Heart left ventricle (tissue), 16 donors: ENCODE results near the gene BAK1. TPM values are rescaled to one million over a fixed set of nuclear protein-coding genes. Genes with fewer than 3 reads are reported as not detected.

Experiments used
- ATAC-seq, 4 donors: fragments of 200-7000 bp; cut with Tn5 transposase; one replicate each; pipeline ENCODE4 v1.9.1; 2020 to 2022; ENCODE audit warnings: moderate library complexity in 4 of 4, mild to moderate bottlenecking in 3 of 4, moderate number of reproducible peaks in 1 of 4
- DNase-seq, 5 donors: peaks; one replicate each; pipeline ENCODE4 v3.0.0-alpha.2; 2020
- H3K27ac ChIP-seq, 12 donors: fragments of 200-600 bp; sonication (generic) in 4 of 12; one replicate each; pipeline versions ENCODE4 v1.5.0 to v1.8.0; 2016 to 2022; ENCODE audit warnings: mild to moderate bottlenecking in 2 of 12
- H3K27me3 ChIP-seq, 9 donors: fragments of 200-600 bp; sonication (generic) in 2 of 9; one replicate each; pipeline versions ENCODE4 v1.5.1 to v1.8.0; 2016 to 2022; ENCODE audit warnings: mild to moderate bottlenecking in 3 of 9
- H3K36me3 ChIP-seq, 9 donors: fragments of 200-600 bp; sonication (generic) in 2 of 9; one replicate each; pipeline versions ENCODE4 v1.5.0 to v1.8.0; 2018 to 2022; ENCODE audit warnings: mild to moderate bottlenecking in 2 of 9
- H3K4me1 ChIP-seq, 12 donors: fragments of 200-600 bp; sonication (generic) in 4 of 12; one replicate each; pipeline versions ENCODE4 v1.5.0 to v1.8.0; 2016 to 2022; ENCODE audit warnings: mild to moderate bottlenecking in 3 of 12
- H3K4me3 ChIP-seq, 12 donors: fragments of 200-600 bp; sonication (generic) in 4 of 12; one replicate each; pipeline versions ENCODE4 v1.5.0 to v1.8.0; 2017 to 2022; ENCODE audit warnings: mild to moderate bottlenecking in 9 of 12, moderate library complexity in 4 of 12
- H3K9me3 ChIP-seq, 12 donors: fragments of 200-600 bp; sonication (generic) in 4 of 12; one replicate each; pipeline versions ENCODE4 v1.5.0 to v1.8.0; 2016 to 2022; ENCODE audit warnings: mild to moderate bottlenecking in 1 of 12
- CTCF ChIP-seq, 12 donors: fragments of 200-600 bp; sonication (generic) in 4 of 12; IDR thresholded peaks; one replicate each; pipeline versions ENCODE4 v1.5.0 to v1.8.0; 2018 to 2022; ENCODE audit warnings: antibody characterized with exemption in 12 of 12, mild to moderate bottlenecking in 5 of 12
- POLR2A ChIP-seq, 2 donors: fragments of 450-650 bp; IDR thresholded peaks; one replicate each; pipeline ENCODE4 v1.6.1; 2017; ENCODE audit warnings: antibody characterized with exemption in 2 of 2, mild to moderate bottlenecking in 2 of 2, moderate library complexity in 2 of 2
- WGBS, 4 donors: extraction: QIAGEN DNeasy Blood & Tissue Kit in 2 of 4; methylation state at CpG; one replicate each; pipeline versions ENCODE4 v1.1.5 to v1.1.7; 2013 to 2018; 5-methylcytosine and 5-hydroxymethylcytosine counted together
- intact Hi-C, 10 donors: fragments of 100-400 bp; cut with DNase I; formaldehyde crosslinking; loops; one replicate each; pipeline versions ENCODE4 v1.11.1 to v1.14.2; 2022
- polyA plus RNA-seq, 2 donors: library from polyadenylated mRNA; stranded (reverse); fragments of 200-250 nt; gene quantifications; one replicate each; pipeline ENCODE4 v1.2.3, GENCODE V29; 2013
- total RNA-seq, 9 donors: library from RNA; depleted of rRNA in 2 of 9; stranded (reverse); fragments of >200 nt in 2 of 9; fragmentation: NEBNext Ultra II Directional in 3 of 9; extraction: Animal tissue kit (Norgen Biotek cat#: 25700) in 3 of 9; gene quantifications; one replicate each; pipeline versions ENCODE4 v1.1.0 to v1.2.4, GENCODE V29; 2016 to 2023
- donor health status: ischemic (EF 13 %, LVEDD 7.1; RV severe dilation, severe dysfunction).
- donor health status: healthy with polysubstance abuse.
- donor health status: DM: no; HTN: yes; CAD: no.
- donor health status: DM: no; HTN: no; CAD: no.
- donor health status: ischemic (EF 25% LVEDD 6.9; RV normal size, moderate dysfunction).
- donor health status: ischemic (EF 25% LVEDD 5.7; RV mildly dilated, moderate dysfunction).
- donor health status: healthy.
- donor health status: DM: yes; HTN: yes; CAD: no.
- donor health status: ischemic (EF 35%, LVEDD 5.7; RV mildly dilated, moderate dysfunction).
- donor health status: nonischemic (EF 11% LVEDD 7.7; RV severe dilation, severe dysfunction).
- donor health status: DM: yes; HTN: yes; CAD: no.
- donor health status: PGD.
- donor health status: ischemic (EF 29% LVEDD 5.4; RV normal size, mild dysfunction).
- donor health status: nonischemic (EF 23%, LVEDD 6.1; RV moderate dilation, normal function).

The BAK1 gene
- total and polyA plus RNA-seq, 11 donors, result 13.9 to 55.3 (median 18.9) TPM

GRCh38 chr6:33584700-33585402 lies 4.8 kb upstream of the BAK1 start:
- Histone ChIP-seq H3K36me3 (no peaks in the 10 kb centered on the region), H3K27ac (peak overlapping the region in 4 of 12 donors; percentile 23 to 43 (median 38)), H3K4me1 (peaks cover 0 to 34% (median 26%) of the 10 kb centered on the region in 12 donors), H3K27me3 (no peaks in the 10 kb centered on the region), H3K9me3 (no peaks in the 10 kb centered on the region), H3K4me3 (no peak overlapping the region)
- DNase-seq, result no peak
- TF ChIP-seq CTCF (IDR thresholded peaks at IDR 0.05), result no peak
- no peak for TF ChIP-seq POLR2A (IDR thresholded peaks at IDR 0.05)
- ATAC-seq, result no peak
- 78 to 86% (median 81%) methylated on average over 10 to 11 of the region's 11 CpGs for WGBS, 4 donors
- intact Hi-C loops, result loop anchor here (1.0 to 10.0 kb wide), 17 partner anchors 24 to 570 kb away; partner anchors contain the start of gene ITPR3 (in 2 of the 10)

GRCh38 chr6:33583591-33584155 lies 3.6 kb upstream of the BAK1 start:
- WGBS, 4 donors, result 71 to 80% (median 77%) methylated on average over 7 to 8 of the region's 8 CpGs
- H3K4me3 ChIP-seq, result no peak overlapping the region
- no peaks in the 10 kb centered on the region for H3K36me3 ChIP-seq
- H3K4me1 ChIP-seq, result peaks cover 0 to 30% (median 24%) of the 10 kb centered on the region in 12 donors
- H3K27me3 ChIP-seq, result no peaks in the 10 kb centered on the region
- ATAC-seq (no peak), DNase-seq (no peak)
- peak in 4 of 12 donors; percentile 6 to 25 (median 16) for TF ChIP-seq CTCF (IDR thresholded peaks at IDR 0.05)
- no peak for TF ChIP-seq POLR2A (IDR thresholded peaks at IDR 0.05)
- no peaks in the 10 kb centered on the region for H3K9me3 ChIP-seq
- intact Hi-C loops, result loop anchor here in 7 of 10 donors (2.0 to 10.0 kb wide), 7 partner anchors 51 to 571 kb away; no protein-coding TSS in a partner anchor
- no peak overlapping the region for H3K27ac ChIP-seq

GRCh38 chr6:33581186-33581585 lies 1.1 kb upstream of the BAK1 start:
- peaks cover 0 to 51% (median 38%) of the 10 kb centered on the region in 12 donors for H3K4me1 ChIP-seq
- no peak overlapping the region for H3K4me3 ChIP-seq
- peaks cover 0 to 18% (median 12%) of the 10 kb centered on the region in 9 donors for H3K36me3 ChIP-seq
- no peak for TF ChIP-seq CTCF (IDR thresholded peaks at IDR 0.05)
- no peak for TF ChIP-seq POLR2A (IDR thresholded peaks at IDR 0.05)
- H3K9me3 ChIP-seq, result no peaks in the 10 kb centered on the region
- H3K27me3 ChIP-seq, result no peaks in the 10 kb centered on the region
- ATAC-seq (no peak), DNase-seq (no peak)
- intact Hi-C loops, result loop anchor here in 6 of 10 donors (10.0 kb wide), 5 partner anchors 54 to 574 kb away; no protein-coding TSS in a partner anchor
- WGBS, 4 donors, result 85 to 97% (median 95%) methylated on average over 3 to 5 of the region's 5 CpGs
- H3K27ac ChIP-seq, result no peak overlapping the region

GRCh38 chr6:33578588-33579011 lies 1.5 kb downstream of the BAK1 start:
- ATAC-seq (no peak), DNase-seq (no peak)
- H3K27ac ChIP-seq, result peak overlapping the region in 11 of 12 donors; percentile 29 to 91 (median 86)
- H3K27me3 ChIP-seq, result no peaks in the 10 kb centered on the region
- no peak for TF ChIP-seq POLR2A (IDR thresholded peaks at IDR 0.05)
- no peak for TF ChIP-seq CTCF (IDR thresholded peaks at IDR 0.05)
- peaks cover 0 to 43% (median 34%) of the 10 kb centered on the region in 9 donors for H3K36me3 ChIP-seq
- H3K9me3 ChIP-seq, result no peaks in the 10 kb centered on the region
- intact Hi-C loops, result loop anchor here in 4 of 10 donors (10.0 kb wide), 2 partner anchors 154 to 164 kb away; partner anchors contain the start of genes CUTA (in 2 of the 4), PHF1 (in 2 of the 4) and SYNGAP1 (in 2 of the 4)
- H3K4me3 ChIP-seq, result peak overlapping the region in 11 of 12 donors; percentile 61 to 97 (median 80)
- WGBS, 4 donors, result 65 to 76% (median 71%) methylated on average over 7 to 9 of the region's 9 CpGs
- peaks cover 0 to 38% (median 30%) of the 10 kb centered on the region in 12 donors for H3K4me1 ChIP-seq
